ENCODE results near the gene NTRK2.

GRCh38 chr9:84862810-84863287 lies 193.3 kb downstream of the NTRK2 start:
- TF ChIP-seq CTCF (IDR thresholded peaks at IDR 0.05) = no peak
- TF ChIP-seq POLR2A (IDR thresholded peaks at IDR 0.05) = no peak
